MM.1S (cell line): ENCODE results near the gene NHLRC1.

ENCODE experiments used
- EZH2 ChIP-seq: fragments of 300-600 bp; sonication (generic); optimal IDR thresholded peaks from 2 replicates; pipeline ENCODE3; 2017; ENCODE audit warnings: low read depth, mild to moderate bottlenecking, antibody characterized with exemption, low read length, mixed read lengths
- EZH2phosphoT487 ChIP-seq: fragments of 300-600 bp; sonication (generic); IDR thresholded peaks from 2 replicates; pipeline ENCODE4 v1.6.1; 2018; ENCODE audit warnings: antibody characterized with exemption, low read length
- TF ChIP-seq, protein P1 (sequence below): fragments of 300-600 bp; sonication (generic); IDR thresholded peaks from 2 replicates; pipeline ENCODE4 v1.5.1; 2016; ENCODE audit warnings: antibody characterized with exemption, low read length, mixed read lengths

DNA sequence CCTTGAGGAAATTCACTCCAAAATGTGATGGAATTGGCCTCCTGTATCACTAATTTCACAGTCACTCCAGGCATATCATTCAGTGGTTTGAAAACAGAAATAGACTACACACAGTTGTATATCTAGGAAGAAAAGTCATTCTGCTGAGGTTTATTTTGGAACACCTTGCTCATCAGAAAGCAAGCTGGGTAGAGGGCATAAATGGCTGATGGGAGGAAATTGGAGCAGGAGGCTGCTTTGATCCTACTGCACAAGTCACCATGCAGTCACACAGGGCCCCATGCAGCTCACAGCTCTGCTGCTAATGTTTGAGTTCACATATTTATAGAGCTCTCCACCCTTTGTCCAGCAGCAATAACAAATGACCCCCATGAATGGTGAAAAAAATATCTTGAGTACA lies 12.3 kb downstream of the NHLRC1 start:
- TF ChIP-seq, protein P1, sequence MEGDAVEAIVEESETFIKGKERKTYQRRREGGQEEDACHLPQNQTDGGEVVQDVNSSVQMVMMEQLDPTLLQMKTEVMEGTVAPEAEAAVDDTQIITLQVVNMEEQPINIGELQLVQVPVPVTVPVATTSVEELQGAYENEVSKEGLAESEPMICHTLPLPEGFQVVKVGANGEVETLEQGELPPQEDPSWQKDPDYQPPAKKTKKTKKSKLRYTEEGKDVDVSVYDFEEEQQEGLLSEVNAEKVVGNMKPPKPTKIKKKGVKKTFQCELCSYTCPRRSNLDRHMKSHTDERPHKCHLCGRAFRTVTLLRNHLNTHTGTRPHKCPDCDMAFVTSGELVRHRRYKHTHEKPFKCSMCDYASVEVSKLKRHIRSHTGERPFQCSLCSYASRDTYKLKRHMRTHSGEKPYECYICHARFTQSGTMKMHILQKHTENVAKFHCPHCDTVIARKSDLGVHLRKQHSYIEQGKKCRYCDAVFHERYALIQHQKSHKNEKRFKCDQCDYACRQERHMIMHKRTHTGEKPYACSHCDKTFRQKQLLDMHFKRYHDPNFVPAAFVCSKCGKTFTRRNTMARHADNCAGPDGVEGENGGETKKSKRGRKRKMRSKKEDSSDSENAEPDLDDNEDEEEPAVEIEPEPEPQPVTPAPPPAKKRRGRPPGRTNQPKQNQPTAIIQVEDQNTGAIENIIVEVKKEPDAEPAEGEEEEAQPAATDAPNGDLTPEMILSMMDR: no peak
- no peak for TF ChIP-seq EZH2
- no peak for TF ChIP-seq EZH2phosphoT487
